Activated T-helper 17 cell treated with anti-CD3 and anti-CD28 coated beads, Interleukin-2, amount 50 U/mL, for 72 hours (primary cell): Measurements from ENCODE around the gene RALGPS1. TPM values are rescaled to one million over a fixed set of nuclear protein-coding genes. Genes with fewer than 3 reads are reported as not detected.
"Not testable (repeated sequence)": the region's sequence is repeated elsewhere in the genome, so short reads cannot be mapped to it uniquely, and the experiment has no call there.

Source experiments
- ATAC-seq: fragments of 150-1000 bp; cut with Tn5 transposase; replicated peaks from 2 replicates; pipeline ENCODE4 v1.10.0; 2021; ENCODE audit warnings: mild to moderate bottlenecking, moderate library complexity
- H3K27ac Mint-ChIP-seq: one replicate; pipeline ENCODE4 v1.8.0; 2022; ENCODE audit warnings: mixed read lengths
- H3K27me3 Mint-ChIP-seq: one replicate; pipeline ENCODE4 v1.8.0; 2022; ENCODE audit warnings: mixed read lengths
- H3K36me3 Mint-ChIP-seq: one replicate; pipeline ENCODE4 v1.8.0; 2022; ENCODE audit warnings: low read depth, mild to moderate bottlenecking, mixed read lengths
- H3K4me1 Mint-ChIP-seq: one replicate; pipeline ENCODE4 v1.8.0; 2022; ENCODE audit warnings: mixed read lengths
- H3K4me3 Mint-ChIP-seq: one replicate; pipeline ENCODE4 v1.8.0; 2022; ENCODE audit warnings: mild to moderate bottlenecking, mixed read lengths
- H3K9me3 Mint-ChIP-seq: one replicate; pipeline ENCODE4 v1.8.0; 2022; ENCODE audit warnings: mixed read lengths
- total RNA-seq, 2 donors: library from RNA; stranded (reverse); gene quantifications; one replicate each; pipeline ENCODE4 v1.2.3, GENCODE V29; 2022

Gene RALGPS1
- total RNA-seq, 2 donors from 2014 or later: 2.3 to 3.4 TPM

GRCh38 chr9:127162864-127163365, 248.3 kb downstream of the RALGPS1 start:
- no peak for ATAC-seq
- H3K27me3 Mint-ChIP-seq: no peaks in the 10 kb centered on the region
- H3K36me3 Mint-ChIP-seq: no peaks in the 10 kb centered on the region
- peaks cover 17% of the 10 kb centered on the region for H3K4me1 Mint-ChIP-seq
- no peak overlapping the region for H3K27ac Mint-ChIP-seq
- H3K9me3 Mint-ChIP-seq: no peaks in the 10 kb centered on the region
- H3K4me3 Mint-ChIP-seq: no peak overlapping the region

- Mint-ChIP-seq H3K9me3 (no peaks in the 10 kb centered on the region), H3K27ac (no peak overlapping the region), H3K4me3 (no peak overlapping the region), H3K36me3 (no peaks in the 10 kb centered on the region), H3K27me3 (no peaks in the 10 kb centered on the region), H3K4me1 (peaks cover 17% of the 10 kb centered on the region)
- ATAC-seq: peak; percentile 56
Observed at GRCh38 chr9:127163409-127163808, 248.8 kb downstream of the RALGPS1 start.

- Mint-ChIP-seq H3K9me3 (no peaks in the 10 kb centered on the region), H3K4me1 (peaks cover 17% of the 10 kb centered on the region), H3K27ac (no peak overlapping the region), H3K36me3 (no peaks in the 10 kb centered on the region), H3K27me3 (no peaks in the 10 kb centered on the region), H3K4me3 (no peak overlapping the region)
- no peak for ATAC-seq
Observed at GRCh38 chr9:127165116-127165515, 250.5 kb downstream of the RALGPS1 start.

GRCh38 chr9:127166111-127166510, 251.5 kb downstream of the RALGPS1 start:
- ATAC-seq: no peak
- Mint-ChIP-seq H3K36me3 (no peaks in the 10 kb centered on the region), H3K4me3 (no peak overlapping the region), H3K27me3 (no peaks in the 10 kb centered on the region), H3K9me3 (no peaks in the 10 kb centered on the region), H3K4me1 (peaks cover 17% of the 10 kb centered on the region), H3K27ac (no peak overlapping the region)

GRCh38 chr9:127166651-127167524, 252.3 kb downstream of the RALGPS1 start:
- Mint-ChIP-seq H3K4me3 (no peak overlapping the region), H3K27ac (no peak overlapping the region), H3K4me1 (peaks cover 16% of the 10 kb centered on the region), H3K36me3 (no peaks in the 10 kb centered on the region), H3K9me3 (no peaks in the 10 kb centered on the region), H3K27me3 (no peaks in the 10 kb centered on the region)
- no peak for ATAC-seq

GRCh38 chr9:127167560-127168326, 253.2 kb downstream of the RALGPS1 start:
- ATAC-seq: no peak
- Mint-ChIP-seq H3K9me3 (no peaks in the 10 kb centered on the region), H3K27ac (no peak overlapping the region), H3K4me1 (peaks cover 10% of the 10 kb centered on the region), H3K27me3 (no peaks in the 10 kb centered on the region), H3K4me3 (no peak overlapping the region), H3K36me3 (no peaks in the 10 kb centered on the region)

- no peaks in the 10 kb centered on the region for H3K36me3 Mint-ChIP-seq
- H3K27me3 Mint-ChIP-seq: no peaks in the 10 kb centered on the region
- no peaks in the 10 kb centered on the region for H3K9me3 Mint-ChIP-seq
- no peak overlapping the region for H3K27ac Mint-ChIP-seq
- H3K4me3 Mint-ChIP-seq: no peak overlapping the region
- no peak for ATAC-seq
- H3K4me1 Mint-ChIP-seq: no peaks in the 10 kb centered on the region
Observed at GRCh38 chr9:127168756-127169574, 254.4 kb downstream of the RALGPS1 start.

- no peaks in the 10 kb centered on the region for H3K36me3 Mint-ChIP-seq
- no peak overlapping the region for H3K27ac Mint-ChIP-seq
- no peak for ATAC-seq
- no peak overlapping the region for H3K4me3 Mint-ChIP-seq
- no peaks in the 10 kb centered on the region for H3K9me3 Mint-ChIP-seq
- H3K27me3 Mint-ChIP-seq: no peaks in the 10 kb centered on the region
- no peaks in the 10 kb centered on the region for H3K4me1 Mint-ChIP-seq
Observed at GRCh38 chr9:127169575-127169883, 254.9 kb downstream of the RALGPS1 start.

- ATAC-seq: no peak
- H3K27me3 Mint-ChIP-seq: no peaks in the 10 kb centered on the region
- H3K27ac Mint-ChIP-seq: no peak overlapping the region
- H3K4me3 Mint-ChIP-seq: no peak overlapping the region
- H3K9me3 Mint-ChIP-seq: no peaks in the 10 kb centered on the region
- H3K36me3 Mint-ChIP-seq: no peaks in the 10 kb centered on the region
- no peaks in the 10 kb centered on the region for H3K4me1 Mint-ChIP-seq
Observed at GRCh38 chr9:127170103-127170502, 255.5 kb downstream of the RALGPS1 start.

- no peaks in the 10 kb centered on the region for H3K4me1 Mint-ChIP-seq
- H3K36me3 Mint-ChIP-seq: no peaks in the 10 kb centered on the region
- no peaks in the 10 kb centered on the region for H3K27me3 Mint-ChIP-seq
- no peak overlapping the region for H3K27ac Mint-ChIP-seq
- ATAC-seq: no peak
- H3K9me3 Mint-ChIP-seq: no peaks in the 10 kb centered on the region
- H3K4me3 Mint-ChIP-seq: no peak overlapping the region
Observed at GRCh38 chr9:127170652-127171051, 256.1 kb downstream of the RALGPS1 start.

- H3K27me3 Mint-ChIP-seq: not testable (repeated sequence)
Observed at GRCh38 chr9:127171348-127171747, 256.8 kb downstream of the RALGPS1 start.

GRCh38 chr9:127172066-127172707, 257.6 kb downstream of the RALGPS1 start:
- Mint-ChIP-seq H3K9me3 (no peaks in the 10 kb centered on the region), H3K4me3 (no peak overlapping the region), H3K27me3 (no peaks in the 10 kb centered on the region), H3K36me3 (no peaks in the 10 kb centered on the region), H3K4me1 (no peaks in the 10 kb centered on the region), H3K27ac (no peak overlapping the region)
- ATAC-seq: no peak

More at GRCh38 chr9:127171348-127171747, 256.8 kb downstream of the RALGPS1 start:
- H3K4me1 Mint-ChIP-seq, H3K36me3 Mint-ChIP-seq, H3K27ac Mint-ChIP-seq, H3K4me3 Mint-ChIP-seq, H3K9me3 Mint-ChIP-seq, ATAC-seq: not testable (repeated sequence)

- no peaks in the 10 kb centered on the region for H3K27me3 Mint-ChIP-seq
- H3K36me3 Mint-ChIP-seq: no peaks in the 10 kb centered on the region
- H3K27ac Mint-ChIP-seq: no peak overlapping the region
- H3K4me3 Mint-ChIP-seq: no peak overlapping the region
- H3K9me3 Mint-ChIP-seq: no peaks in the 10 kb centered on the region
- H3K4me1 Mint-ChIP-seq: no peaks in the 10 kb centered on the region
- ATAC-seq: no peak
Observed at GRCh38 chr9:127173063-127173462, 258.5 kb downstream of the RALGPS1 start.
